GM21576 (cell line): ENCODE measurements around the gene SOHLH2.

Source experiments
- ATAC-seq: cut with Tn5 transposase; IDR thresholded peaks from one replicate; pipeline ENCODE4 v1.9.1; 2021; ENCODE audit warnings: mild to moderate bottlenecking, moderate library complexity; ENCODE audit not compliant: unreplicated experiment

SOHLH2 gene

GRCh38 chr13:36133950-36134626 lies 80.3 kb downstream of the SOHLH2 start:
- ATAC-seq = no peak

DNA sequence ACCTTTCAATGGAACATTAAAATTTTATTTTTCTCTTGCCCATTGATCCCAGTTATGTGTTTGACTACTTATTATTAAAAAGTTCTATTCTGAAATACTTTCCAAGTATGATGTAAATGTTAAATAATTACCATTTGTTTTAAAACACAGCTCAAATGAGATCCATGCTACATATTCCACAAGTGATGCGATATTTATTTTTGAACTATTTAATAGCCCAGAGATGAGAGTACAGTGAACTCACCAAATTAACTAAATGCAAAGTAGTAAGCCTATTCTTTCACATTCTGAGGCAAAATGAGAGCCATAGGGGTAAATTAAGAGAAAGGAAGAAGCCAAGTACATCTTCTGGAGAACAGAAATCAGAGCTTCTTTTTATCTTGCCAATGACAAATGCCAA lies 82.0 kb downstream of the SOHLH2 start:
- no peak for ATAC-seq

DNA sequence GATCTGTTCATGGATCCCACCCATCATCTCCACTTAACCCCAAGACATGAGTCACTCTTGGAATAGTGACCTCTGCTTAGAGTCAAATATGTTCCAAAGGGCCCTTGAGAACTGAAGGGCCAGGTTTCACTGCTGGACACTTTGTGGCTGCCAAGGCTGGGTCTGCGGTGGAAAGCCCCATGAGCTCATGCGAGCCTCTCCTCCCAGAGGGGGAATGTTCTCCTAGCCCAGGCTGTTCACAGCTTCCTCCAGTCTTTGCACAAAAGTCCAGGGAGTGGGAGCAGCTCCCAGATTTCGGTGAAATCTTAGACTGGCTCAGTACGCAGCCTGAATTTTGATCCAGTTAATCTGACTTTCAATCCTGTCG lies 82.4 kb downstream of the SOHLH2 start:
- ATAC-seq = no peak

GRCh38 chr13:36131222-36131930 lies 83.0 kb downstream of the SOHLH2 start, which contains the start of gene DCLK1:
TSS of gene DCLK1 (minus strand) at chr13:36131382.
- ATAC-seq = no peak

GRCh38 chr13:36130552-36131221 lies 83.7 kb downstream of the SOHLH2 start:
- ATAC-seq = no peak

- no peak for ATAC-seq
These were observed 84.2 kb downstream of the SOHLH2 start for GRCh38 chr13:36130193-36130551.

DNA sequence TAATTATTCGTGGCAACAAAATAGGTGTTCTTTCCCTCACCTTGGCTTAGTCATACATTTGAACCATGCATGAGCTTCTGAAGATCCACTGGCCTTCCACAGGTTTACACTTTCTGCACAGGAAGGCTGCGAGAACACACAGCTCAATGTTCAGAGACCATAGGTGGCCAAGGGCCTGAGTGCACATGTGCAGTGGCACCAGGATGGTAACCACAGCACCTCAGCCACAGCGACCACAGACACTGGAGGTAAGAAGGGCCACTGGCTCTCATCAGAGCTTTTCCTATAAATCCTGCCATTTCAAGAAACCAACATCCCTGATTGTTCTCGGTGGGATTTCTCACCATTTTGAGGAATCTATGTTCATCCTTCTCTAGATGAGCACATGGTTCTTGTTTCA lies 84.8 kb downstream of the SOHLH2 start:
- ATAC-seq = no peak

GRCh38 chr13:36126491-36126890 lies 87.9 kb downstream of the SOHLH2 start:
- no peak for ATAC-seq

DNA sequence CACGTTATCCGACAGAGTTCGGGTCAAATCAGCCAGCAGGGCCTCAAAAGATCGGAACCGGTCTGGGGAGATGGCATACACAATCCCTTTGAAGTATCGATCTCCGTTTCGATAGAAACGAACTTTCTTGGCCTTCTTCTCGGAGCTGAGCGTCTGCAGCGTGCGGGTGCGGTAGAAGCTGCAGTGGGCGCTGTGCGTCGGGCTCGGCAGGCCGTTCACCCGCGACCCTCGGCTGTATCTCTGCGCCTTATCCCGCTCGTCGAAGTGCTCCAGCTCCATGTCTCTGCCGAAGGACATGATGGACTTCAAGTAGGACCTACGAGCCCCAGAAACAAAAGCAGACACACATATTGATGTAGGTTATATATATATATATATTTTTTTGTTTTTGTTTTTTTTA lies 88.5 kb downstream of the SOHLH2 start:
- no peak for ATAC-seq

GRCh38 chr13:36124236-36124822 lies 90.0 kb downstream of the SOHLH2 start:
- ATAC-seq = no peak
